ENCODE results near the gene GAB2.

- TF ChIP-seq CTCF (IDR thresholded peaks at IDR 0.05; ENCODE audit: poor library complexity) = no peak
- no peak for TF ChIP-seq EZH2phosphoT487 (IDR thresholded peaks at IDR 0.05; ENCODE audit: low read depth, severe bottlenecking, unreplicated experiment)
Observed at GRCh38 chr11:78274739-78275138, 142.9 kb downstream of the GAB2 start.

Data from hepatocyte (in vitro differentiated cells).